AG04449 (cell line): ENCODE results near the gene LRRC49.
A peak's percentile ranks its signal among the peaks of the same experiment; 100 is the strongest.

Source experiments
- CTCF ChIA-PET: fragments of 350-600 bp; formaldehyde crosslinking; extraction: SDS; loops from one replicate; lab custom pipeline; 2021; ENCODE audit warnings: antibody characterized with exemption; lab: Yijun Ruan, JAX
- POLR2A ChIA-PET: fragments of 400-600, 350-600 bp; formaldehyde crosslinking; extraction: SDS; loops from one replicate; lab custom pipeline; 2020; ENCODE audit warnings: antibody characterized with exemption, inconsistent platforms; lab: Yijun Ruan, JAX
- DNase-seq: peaks from one replicate; pipeline ENCODE4 v3.0.0-alpha.2; 2010; ENCODE audit warnings: low read depth, low spot score
- H3K4me3 ChIP-seq: 2 replicates; pipeline ENCODE4 v1.5.1; 2011; ENCODE audit warnings: low read depth, mild to moderate bottlenecking, control low read depth, low read length
- CTCF ChIP-seq: IDR thresholded peaks from one replicate; pipeline ENCODE4 v1.5.1; 2011; ENCODE audit warnings: mild to moderate bottlenecking, moderate library complexity, low read length, control low read depth, inconsistent platforms; ENCODE audit not compliant: insufficient read depth; ENCODE audit errors: missing control alignments

The LRRC49 gene

DNA sequence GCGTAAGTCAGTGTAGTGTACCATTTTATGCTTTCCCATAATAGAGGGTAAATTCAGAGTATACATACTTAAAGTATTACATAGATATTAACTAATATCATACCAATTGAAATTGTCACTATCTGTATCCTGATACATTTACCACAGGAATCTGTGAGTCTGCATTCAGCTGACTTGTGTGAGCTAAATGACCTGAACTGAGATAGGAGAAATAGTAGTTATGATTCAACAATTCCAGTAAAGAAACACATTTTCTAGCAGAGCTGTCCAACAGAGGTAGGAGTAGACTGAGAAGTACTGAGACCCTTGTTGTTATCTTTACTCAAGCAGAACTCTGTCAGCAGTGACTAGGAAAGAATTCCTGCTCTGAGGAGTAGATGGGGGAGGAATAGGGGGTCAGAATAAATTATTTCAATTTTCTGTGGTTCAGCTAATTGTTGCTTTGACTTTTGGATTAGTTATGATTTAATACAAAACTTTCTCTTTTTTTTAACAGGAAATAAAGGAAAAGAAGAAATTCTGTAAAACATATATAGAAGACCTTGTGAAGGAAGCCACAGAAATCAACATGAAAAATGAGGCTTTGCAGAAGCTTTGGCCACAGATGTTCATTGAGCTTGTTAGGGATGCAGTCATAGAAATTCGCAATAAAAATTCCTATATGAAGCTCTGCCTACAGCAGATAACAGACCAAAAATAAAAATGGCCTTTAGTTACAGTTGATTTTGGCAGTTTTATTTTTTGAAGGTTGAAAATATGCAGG lies 156.5 kb downstream of the LRRC49 start:
- DNase-seq, result peak; percentile 97
- ChIA-PET POLR2A (interaction anchor here (1.6 kb wide), 1 partner anchor 246 kb away, joined by 6 read pairs; no protein-coding TSS in a partner anchor), CTCF (interaction anchor here (1.0 to 3.2 kb wide), 5 partner anchors 37 to 66 kb away, joined by 3 to 10 read pairs (median 5); partner anchors contain the start of gene THSD4)
- TF ChIP-seq CTCF, result no peak
- H3K4me3 ChIP-seq, result no peak overlapping the region

GRCh38 chr15:71049706-71050422 lies 157.2 kb downstream of the LRRC49 start:
- ChIA-PET POLR2A (interaction anchor here (1.6 kb wide), 1 partner anchor 245 kb away, joined by 6 read pairs; no protein-coding TSS in a partner anchor), CTCF (interaction anchor here (0.7 to 3.2 kb wide), 6 partner anchors 27 to 65 kb away, joined by 3 to 10 read pairs (median 4); partner anchors contain the start of gene THSD4)
- H3K4me3 ChIP-seq, result no peak overlapping the region
- no peak for TF ChIP-seq CTCF
- no peak for DNase-seq

GRCh38 chr15:71050461-71050860 lies 157.8 kb downstream of the LRRC49 start:
- no peak for TF ChIP-seq CTCF
- no peak overlapping the region for H3K4me3 ChIP-seq
- CTCF ChIA-PET, result interaction anchor here (0.7 to 3.2 kb wide), 5 partner anchors 27 to 66 kb away, joined by 3 to 10 read pairs (median 3); no protein-coding TSS in a partner anchor
- POLR2A ChIA-PET, result no interaction called here
- DNase-seq, result no peak

GRCh38 chr15:71051539-71051938 lies 158.9 kb downstream of the LRRC49 start:
- ChIA-PET POLR2A (no interaction called here), CTCF (interaction anchor here (1.4 to 2.1 kb wide), 3 partner anchors 42 to 65 kb away, joined by 3 to 6 read pairs (median 5); no protein-coding TSS in a partner anchor)
- no peak for TF ChIP-seq CTCF
- no peak overlapping the region for H3K4me3 ChIP-seq
- peak; percentile 82 for DNase-seq

GRCh38 chr15:71052356-71052755 lies 159.7 kb downstream of the LRRC49 start:
- DNase-seq, result peak; percentile 79
- TF ChIP-seq CTCF, result no peak
- POLR2A ChIA-PET, result no interaction called here
- CTCF ChIA-PET, result interaction anchor here (0.9 to 1.5 kb wide), 3 partner anchors 10 to 62 kb away, joined by 3 to 5 read pairs (median 4); no protein-coding TSS in a partner anchor
- H3K4me3 ChIP-seq, result no peak overlapping the region
